Stimulated activated CD4-positive, alpha-beta T cell treated with anti-CD3 and anti-CD28 coated beads, Interleukin-1b, Interleukin-23, amount 100 ng/mL, for 24 hours (primary cell): Measurements from ENCODE around the gene CMPK2.

Experiments
- DNase-seq, 4 experiments: peaks; one replicate each; pipeline ENCODE4 v3.0.0-alpha.2; 2020; ENCODE audit warnings: low read depth in 4 of 4, low spot score in 1 of 4

The CMPK2 gene

DNA sequence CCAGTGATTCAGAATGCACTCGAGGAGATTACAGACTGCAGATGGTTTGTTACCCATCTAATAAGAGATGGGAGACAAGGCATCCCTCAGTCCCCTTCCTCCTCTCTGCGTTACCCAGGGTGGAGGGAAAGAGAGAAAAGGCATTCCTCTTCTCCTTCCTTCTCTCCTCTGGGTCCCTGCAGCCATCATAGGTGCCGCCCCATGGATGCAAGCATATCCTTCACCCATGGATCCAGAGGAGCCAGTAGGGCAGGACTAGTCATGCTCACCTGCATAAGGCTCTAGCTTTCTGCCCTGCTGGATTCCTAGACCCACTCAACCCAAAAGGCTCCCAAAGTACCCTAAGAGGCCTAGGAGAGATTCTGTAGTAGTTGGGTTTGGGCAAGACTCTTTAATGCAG, 20.4 kb downstream of the CMPK2 start:
- no peak for DNase-seq

- DNase-seq = no peak
Measured at GRCh38 chr2:6841537-6842287, 24.0 kb downstream of the CMPK2 start.

GRCh38 chr2:6838673-6839319, 26.9 kb downstream of the CMPK2 start:
- no peak for DNase-seq

DNA sequence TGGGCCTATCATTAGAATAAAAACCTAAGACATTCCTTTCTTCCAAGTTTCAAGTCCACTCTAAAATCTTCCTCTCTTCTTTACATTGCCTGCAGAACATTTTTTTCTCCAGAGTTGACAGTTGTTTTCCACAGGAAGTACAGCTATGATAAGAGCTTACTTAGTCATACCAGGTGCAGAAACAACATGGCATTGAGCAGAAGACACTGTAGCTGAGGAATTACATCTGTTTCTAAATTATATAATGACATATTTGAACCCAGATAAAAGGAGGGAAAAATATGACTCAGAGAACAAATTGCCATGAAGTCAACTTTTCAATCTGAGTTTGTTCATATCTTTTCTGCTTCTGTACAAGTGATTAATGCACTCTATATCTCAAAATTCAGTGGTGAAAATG, 30.2 kb downstream of the CMPK2 start:
- DNase-seq = no peak

DNA sequence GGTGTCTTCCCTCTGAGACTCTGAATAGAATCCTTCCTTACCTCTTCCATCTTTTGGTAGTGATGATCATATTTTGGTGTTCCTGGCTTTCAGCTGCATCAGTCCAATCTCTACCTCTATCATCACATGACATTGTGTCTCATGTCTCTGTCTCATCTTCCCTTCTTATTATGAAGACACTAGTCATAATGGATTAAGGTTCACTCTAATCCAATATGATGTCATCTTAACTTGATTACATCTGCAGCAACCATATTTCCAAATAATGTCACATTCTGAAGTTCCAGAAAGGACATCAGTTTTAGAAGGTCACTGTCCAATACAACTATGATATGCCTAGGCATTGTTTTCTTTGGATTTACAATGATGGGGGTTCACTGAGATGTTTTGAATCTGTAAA, 31.5 kb downstream of the CMPK2 start:
- no peak for DNase-seq

- no peak for DNase-seq
Measured at GRCh38 chr2:6833300-6833604, 32.5 kb downstream of the CMPK2 start.

- DNase-seq = no peak
Measured at GRCh38 chr2:6832596-6833299, 33.0 kb downstream of the CMPK2 start.

DNA sequence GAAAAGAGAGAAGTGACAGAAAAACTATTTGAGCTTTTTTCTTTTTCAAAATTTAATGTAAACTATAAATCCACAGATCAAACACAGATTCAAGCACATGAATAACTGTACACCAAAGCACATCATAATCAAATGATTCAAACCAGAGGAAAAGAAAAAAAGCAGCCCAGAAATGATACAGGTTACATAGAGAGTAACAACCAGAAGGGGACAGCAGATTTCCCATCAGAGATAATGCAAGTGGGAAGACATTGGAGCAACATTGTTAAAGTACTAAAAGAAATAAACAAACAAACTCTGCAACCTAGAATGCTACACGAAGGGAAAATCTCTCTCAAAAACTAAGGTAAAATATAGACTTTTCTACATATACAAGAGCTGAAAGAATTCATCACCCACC, 34.5 kb downstream of the CMPK2 start:
- no peak for DNase-seq

DNA sequence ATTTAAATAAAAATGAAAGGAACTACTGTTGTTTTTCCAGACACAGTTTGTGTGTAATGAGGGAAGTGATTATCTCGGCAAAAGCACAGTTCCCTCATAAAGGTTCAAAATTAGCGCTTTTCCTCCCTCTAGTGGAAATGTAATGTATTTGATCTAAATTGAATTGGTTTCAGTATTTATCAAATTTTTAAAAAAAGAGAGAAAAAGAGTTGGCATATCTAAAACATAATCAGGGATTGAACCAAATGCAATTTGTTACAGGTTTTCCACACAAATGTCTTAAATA, 37.5 kb downstream of the CMPK2 start:
- DNase-seq = no peak

GRCh38 chr2:6827566-6828298, 38.0 kb downstream of the CMPK2 start:
- DNase-seq = no peak

- peak in 3 of 4 experiments; percentile 41 to 53 (median 49) for DNase-seq
Measured at GRCh38 chr2:6826081-6826913, 39.4 kb downstream of the CMPK2 start.

- DNase-seq = no peak
Measured at GRCh38 chr2:6824962-6825361, 40.7 kb downstream of the CMPK2 start.

DNA sequence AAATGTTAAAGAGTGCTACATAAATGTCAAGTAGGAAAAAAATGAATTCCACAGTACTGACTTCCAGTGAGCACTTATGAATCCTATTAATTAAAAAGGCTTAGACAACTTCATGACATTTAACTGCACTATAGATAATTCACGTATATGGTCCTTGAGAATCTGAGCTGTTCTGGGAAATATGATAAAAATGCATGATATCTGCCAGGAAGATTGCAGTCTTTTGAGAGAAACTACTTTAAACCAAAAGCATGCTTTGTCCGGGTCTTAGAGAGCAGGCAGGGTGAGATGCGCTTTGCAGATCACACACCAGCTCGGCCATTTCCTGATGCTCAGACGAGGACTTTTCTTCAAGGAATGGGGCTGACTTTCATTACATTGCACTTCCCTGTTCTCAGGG, 42.6 kb downstream of the CMPK2 start:
- no peak for DNase-seq

DNA sequence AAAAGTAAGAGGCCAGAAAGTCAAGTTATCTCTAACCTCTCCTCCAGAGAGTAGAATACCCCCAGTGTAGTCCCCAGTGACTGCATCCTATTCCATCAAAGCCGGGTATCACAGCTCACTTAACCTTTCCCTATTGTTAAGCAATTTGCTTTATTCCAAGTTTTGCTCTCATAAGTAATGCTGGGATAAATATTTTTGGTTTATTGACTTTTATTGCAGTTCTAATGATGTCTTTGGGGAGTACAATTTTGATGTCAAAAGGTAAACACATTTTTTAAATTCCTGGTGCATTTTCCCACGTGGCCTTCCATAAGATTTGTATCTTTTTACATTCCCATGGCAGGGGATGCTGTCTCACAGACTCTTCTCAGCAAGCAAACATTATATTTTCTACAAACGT, 43.3 kb downstream of the CMPK2 start:
- no peak for DNase-seq

DNA sequence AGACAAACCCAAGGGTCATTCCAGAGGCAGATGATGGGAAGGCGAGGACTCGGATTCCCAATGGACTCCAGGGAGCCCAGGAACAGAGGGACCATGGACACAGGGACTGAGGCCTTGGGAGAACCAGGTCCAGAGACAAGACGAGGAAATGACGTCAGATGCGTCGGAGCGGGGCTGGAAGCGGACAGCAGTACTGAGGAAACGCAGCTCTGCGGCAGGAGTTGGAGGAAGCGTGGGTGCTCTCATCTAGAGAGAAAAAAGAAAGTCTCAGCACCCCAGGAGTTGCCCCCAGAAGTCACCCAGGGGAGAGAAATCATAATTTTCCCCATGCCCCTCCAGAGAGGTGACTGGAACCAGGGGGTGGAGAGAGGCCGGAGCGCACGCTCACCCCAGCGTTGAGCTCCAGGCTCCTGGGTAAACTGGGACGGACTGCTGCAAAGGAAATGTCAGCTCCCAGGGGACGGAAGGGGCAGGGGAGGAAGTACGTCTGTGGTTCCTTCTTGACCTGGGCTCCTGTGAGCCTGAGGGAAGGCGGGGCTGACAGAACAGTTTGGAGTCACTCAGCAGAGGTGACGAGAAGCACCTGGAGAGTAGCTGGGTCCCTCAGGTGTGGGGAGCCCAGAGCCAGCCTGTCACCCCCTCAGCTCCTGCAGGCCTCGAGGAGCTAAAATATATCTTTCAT, 44.7 kb downstream of the CMPK2 start:
- DNase-seq = no peak

GRCh38 chr2:6820236-6820635, 45.5 kb downstream of the CMPK2 start:
- no peak for DNase-seq

GRCh38 chr2:6819668-6820067, 46.0 kb downstream of the CMPK2 start:
- DNase-seq = no peak

GRCh38 chr2:6818012-6818411, 47.7 kb downstream of the CMPK2 start:
- DNase-seq = no peak

GRCh38 chr2:6814869-6815268, 50.8 kb downstream of the CMPK2 start:
- no peak for DNase-seq

DNA sequence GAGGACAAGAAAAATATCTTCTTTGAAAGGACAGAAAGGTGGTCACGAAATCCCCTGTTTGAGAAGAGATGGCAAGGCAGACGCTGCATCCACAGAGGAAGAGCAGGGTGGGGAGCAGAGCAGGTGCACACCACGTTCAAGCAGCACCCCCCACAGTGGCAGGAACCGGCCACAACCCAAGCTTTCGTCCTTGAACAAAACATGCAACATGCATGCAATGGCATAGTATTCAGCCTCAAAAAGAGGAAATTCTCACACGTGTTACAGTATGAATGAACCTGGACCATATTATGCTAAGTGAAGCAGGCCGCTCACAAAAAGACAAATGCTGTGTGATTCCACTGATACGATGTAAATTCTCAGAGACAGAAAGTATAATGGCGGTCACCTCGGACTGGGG, 51.4 kb downstream of the CMPK2 start:
- DNase-seq = no peak

- no peak for DNase-seq
Measured at GRCh38 chr2:6813573-6813972, 52.1 kb downstream of the CMPK2 start.
